Epithelial cell of esophagus (primary cell): ENCODE measurements around the gene RAP1GAP2.
A peak's percentile ranks its signal among the peaks of the same experiment; 100 is the strongest.
"Not testable (repeated sequence)": the region's sequence is repeated elsewhere in the genome, so short reads cannot be mapped to it uniquely, and the experiment has no call there.

Experiments used
- DNase-seq: peaks from one replicate; pipeline ENCODE4 v3.0.0; 2010; ENCODE audit warnings: low read depth
- H3K4me3 ChIP-seq: 2 replicates; pipeline ENCODE4 v1.5.1; 2011; ENCODE audit warnings: mild to moderate bottlenecking, low read length, control low read depth
- CTCF ChIP-seq: IDR thresholded peaks from 2 replicates; pipeline ENCODE4 v1.5.1; 2011; ENCODE audit warnings: low read depth, mild to moderate bottlenecking, low read length, control low read depth, inconsistent platforms; ENCODE audit not compliant: insufficient read depth; ENCODE audit errors: missing control alignments

Gene RAP1GAP2

GRCh38 chr17:2990396-2990795, 194.2 kb downstream of the RAP1GAP2 start:
- no peak overlapping the region for H3K4me3 ChIP-seq
- TF ChIP-seq CTCF = no peak
- no peak for DNase-seq

DNA sequence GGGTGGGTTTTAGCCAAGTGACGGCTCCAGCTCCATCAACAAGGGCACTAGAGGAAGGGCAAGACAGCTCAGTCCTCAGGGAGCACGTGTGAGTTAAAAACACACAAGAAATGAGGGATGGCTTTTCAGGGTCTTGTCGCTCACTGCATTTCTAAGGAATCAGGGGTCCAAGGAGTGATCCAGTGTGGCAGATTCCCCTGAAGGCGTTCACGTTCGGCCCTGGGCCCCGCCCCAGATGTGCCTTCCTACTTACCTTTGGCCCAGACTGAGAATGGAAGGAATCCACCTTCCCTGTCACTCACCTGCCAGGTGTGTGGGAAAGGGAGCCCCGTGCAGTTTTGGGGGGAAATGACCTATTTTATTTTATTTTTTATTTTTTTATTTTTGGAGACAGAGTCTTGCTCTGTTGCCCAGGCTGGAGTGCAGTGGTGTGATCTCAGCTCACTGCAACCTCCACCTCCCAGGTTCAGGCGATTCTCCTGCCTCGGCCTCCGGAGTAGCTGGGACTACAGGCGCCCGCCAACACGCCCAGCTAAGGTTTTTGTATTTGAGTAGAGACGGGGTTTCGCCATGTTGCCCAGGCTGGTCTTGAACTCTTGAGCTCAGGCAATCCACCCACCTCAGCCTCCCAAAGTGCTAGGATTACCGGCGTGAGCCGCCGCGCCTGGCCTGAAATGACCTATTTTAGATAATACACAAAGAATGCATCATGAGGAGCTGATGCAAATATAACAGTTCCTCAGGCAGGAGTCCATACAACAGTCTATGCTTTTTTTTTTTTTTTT, 195.3 kb downstream of the RAP1GAP2 start:
- DNase-seq, H3K4me3 ChIP-seq: not testable (repeated sequence)

GRCh38 chr17:2994441-2994840, 198.2 kb downstream of the RAP1GAP2 start:
- no peak overlapping the region for H3K4me3 ChIP-seq
- no peak for DNase-seq
- no peak for TF ChIP-seq CTCF

- no peak for TF ChIP-seq CTCF
- H3K4me3 ChIP-seq = no peak overlapping the region
- no peak for DNase-seq
These were observed 199.1 kb downstream of the RAP1GAP2 start for GRCh38 chr17:2995377-2995776.

DNA sequence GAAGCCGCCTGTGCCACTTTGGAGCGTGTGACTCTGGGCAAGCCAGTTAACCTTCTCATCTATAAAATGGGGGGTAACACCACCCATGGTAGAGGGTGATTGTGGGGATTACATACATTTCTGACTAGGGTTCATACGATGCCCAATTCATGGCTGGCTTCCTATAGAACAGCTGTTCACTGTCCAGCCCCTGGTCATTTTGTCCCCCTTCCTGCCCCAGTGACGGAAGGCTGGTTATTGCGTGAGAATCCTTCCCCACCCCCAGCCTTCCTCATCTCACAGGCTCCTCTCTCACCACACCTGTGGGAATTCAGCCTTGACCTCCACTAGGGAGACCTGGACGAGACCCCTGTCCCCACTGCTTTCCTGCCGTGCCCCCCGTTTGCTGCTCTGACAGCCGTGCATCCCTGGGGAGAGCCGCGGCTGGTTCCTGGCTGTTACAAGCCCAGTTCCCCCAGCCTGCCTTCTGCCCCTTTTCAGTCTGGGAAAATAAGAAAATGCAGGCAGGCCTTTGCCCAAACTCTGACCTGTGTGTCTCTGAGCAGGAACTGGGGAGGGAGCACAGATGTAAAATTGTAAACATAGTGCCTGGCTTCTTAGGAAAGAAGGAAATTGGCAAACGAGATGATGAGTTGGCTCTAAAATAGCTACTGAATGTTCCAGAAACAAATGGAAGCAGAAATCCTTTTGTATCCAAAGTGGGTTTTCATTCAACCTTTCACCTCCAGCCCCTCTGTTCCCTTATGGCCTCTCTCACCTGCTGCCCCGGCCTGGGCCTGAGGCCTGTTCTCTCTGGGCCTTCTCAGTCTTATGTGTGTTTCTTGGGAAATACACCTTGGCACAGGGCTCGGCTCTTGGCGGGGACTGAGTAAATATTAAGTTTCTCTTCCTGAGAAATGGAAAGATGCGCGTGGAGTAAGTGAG, 199.9 kb downstream of the RAP1GAP2 start:
- TF ChIP-seq CTCF = no peak
- no peak for DNase-seq
- H3K4me3 ChIP-seq = no peak overlapping the region

DNA sequence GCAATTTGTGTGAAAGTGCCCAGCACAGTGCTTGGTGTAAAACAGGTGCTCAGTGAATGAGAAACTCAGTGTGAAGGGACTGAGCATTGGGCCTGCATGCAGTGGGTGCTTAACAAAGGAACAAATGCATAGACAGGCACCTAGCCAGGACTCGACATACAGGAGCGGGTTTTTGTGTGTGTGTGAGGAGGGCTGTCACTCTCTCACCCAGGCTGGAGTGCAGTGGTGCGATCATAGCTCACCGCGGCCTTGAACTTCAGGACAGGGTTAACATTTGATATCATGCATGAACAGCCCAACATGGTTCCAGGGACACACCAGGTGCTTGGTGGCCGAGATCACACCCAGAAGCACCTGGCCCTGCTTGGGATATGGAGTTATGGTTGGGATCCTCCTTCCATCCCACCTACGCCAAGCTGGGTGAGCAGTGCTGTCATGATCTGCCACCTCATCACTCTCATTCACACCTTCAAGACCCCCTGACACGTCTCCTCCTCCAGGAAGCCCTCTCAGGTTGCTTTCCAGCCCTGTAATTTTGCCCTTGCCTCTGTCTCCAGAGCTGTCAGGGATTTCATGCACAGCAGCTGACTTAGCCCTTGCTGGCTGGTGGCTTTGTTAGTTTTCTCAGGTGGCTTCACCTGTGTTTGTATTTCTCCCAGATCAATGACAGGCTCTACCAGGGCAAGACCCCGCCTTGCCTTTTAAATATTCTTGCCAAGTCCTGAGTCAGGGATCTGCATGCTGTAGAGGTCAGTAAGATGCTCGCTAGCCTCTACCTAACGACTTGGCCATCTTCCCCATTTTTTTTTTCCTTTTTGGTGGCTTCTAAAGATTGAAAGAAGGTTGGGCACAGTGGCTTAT, 200.8 kb downstream of the RAP1GAP2 start:
- H3K4me3 ChIP-seq = no peak overlapping the region
- DNase-seq = no peak
- TF ChIP-seq CTCF = no peak

GRCh38 chr17:2998469-2998901, 202.2 kb downstream of the RAP1GAP2 start:
- not testable (repeated sequence) for H3K4me3 ChIP-seq
- peak; percentile 67 for DNase-seq
